Measurements from ENCODE around the gene VEGFB.
"Not testable (repeated sequence)": the region's sequence is repeated elsewhere in the genome, so short reads cannot be mapped to it uniquely, and the experiment has no call there.

Gene VEGFB

GRCh38 chr11:64232182-64232966, 2.0 kb upstream of the VEGFB start:
- no peak for DNase-seq

DNA sequence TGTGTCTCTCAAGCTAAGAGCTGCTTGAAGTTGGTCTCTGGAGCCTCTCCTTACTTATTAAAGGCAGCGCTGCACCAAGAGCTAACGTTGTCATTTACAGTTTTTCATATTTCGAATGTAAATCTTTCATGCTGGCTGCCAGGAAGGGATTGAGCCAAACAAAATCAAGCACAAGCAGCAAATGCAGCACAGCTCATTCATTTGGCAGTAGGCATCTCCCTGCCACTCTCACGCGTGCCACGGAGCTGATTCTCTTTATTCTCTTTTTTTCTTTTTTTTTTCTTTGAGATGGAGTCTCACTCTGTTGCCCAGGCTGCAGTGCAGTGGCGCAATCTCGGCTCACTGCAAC, 1.4 kb upstream of the VEGFB start:
- no peak for DNase-seq

DNA sequence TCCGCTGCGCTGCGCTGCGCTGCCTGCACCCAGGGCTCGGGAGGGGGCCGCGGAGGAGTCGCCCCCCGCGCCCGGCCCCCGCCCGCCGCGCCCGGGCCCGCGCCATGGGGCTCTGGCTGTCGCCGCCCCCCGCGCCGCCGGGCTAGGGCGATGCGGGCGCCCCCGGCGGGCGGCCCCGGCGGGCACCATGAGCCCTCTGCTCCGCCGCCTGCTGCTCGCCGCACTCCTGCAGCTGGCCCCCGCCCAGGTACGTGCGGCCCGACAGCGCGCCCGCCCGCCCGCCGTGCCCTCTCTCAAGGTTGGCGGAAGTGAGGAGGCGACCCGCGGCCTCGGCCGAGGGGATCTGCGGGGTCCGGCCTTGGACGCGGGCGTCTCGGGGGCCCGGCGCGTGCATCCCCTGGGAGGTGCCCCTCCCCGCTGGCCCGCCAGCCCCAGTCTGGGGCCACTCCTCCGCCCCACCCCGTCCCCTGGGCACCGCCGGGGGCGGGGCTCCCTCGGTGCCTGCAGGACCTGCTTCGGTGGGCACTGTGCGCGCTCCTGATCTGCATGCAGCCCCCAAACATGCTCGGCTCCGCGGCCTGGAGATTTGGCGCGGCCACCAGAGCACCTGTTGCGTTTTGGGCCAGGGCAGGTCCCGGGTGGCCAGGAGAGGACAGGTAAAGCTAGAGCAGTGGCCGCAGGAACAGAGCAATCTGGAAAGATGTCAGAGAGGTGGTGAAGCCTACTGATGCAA, 429 bp downstream of the VEGFB start:
- peak; percentile 37 for DNase-seq

DNA sequence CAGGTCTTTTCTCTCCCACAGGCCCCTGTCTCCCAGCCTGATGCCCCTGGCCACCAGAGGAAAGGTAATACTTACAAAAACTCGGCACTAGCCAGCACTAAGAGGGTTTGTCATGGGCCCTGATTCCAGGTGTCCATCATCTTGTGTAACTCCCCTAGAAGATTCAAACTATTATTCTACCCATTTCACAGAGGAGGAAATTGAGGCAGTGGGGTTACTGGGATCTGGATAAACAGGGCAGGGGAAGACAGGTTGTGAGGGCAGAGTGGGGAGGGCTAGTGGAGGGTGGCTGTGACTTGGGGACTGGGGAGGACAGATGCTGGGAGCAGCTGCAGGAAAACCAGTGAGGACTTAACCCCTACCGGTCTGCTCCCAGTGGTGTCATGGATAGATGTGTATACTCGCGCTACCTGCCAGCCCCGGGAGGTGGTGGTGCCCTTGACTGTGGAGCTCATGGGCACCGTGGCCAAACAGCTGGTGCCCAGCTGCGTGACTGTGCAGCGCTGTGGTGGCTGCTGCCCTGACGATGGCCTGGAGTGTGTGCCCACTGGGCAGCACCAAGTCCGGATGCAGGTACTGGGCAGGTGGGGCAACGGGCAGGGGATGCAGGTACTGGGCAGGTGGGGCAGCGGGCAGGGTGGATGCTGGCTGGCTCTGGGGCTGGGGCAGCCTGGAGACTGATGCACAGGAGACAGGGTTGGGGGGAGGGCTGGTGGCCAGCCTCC, 1.2 kb downstream of the VEGFB start:
- no peak for DNase-seq

GRCh38 chr11:64237484-64237951, 3.1 kb downstream of the VEGFB start:
- DNase-seq: peak; percentile 93

DNA sequence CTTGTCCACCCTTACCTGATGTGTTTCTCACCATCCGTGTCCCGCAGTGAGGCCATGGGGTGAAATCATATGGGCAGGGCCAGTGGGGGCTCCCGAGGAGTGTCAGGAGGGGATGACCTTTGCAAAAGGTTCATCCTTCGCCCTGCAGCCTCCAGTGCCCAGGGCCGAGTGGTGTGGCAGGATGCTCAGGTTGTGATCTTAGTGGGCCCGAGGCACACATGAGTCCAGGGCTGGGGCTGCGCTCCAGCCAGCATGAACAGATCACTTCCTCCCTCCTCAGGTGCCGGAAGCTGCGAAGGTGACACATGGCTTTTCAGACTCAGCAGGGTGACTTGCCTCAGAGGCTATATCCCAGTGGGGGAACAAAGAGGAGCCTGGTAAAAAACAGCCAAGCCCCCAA, 3.7 kb downstream of the VEGFB start:
- DNase-seq: no peak

DNA sequence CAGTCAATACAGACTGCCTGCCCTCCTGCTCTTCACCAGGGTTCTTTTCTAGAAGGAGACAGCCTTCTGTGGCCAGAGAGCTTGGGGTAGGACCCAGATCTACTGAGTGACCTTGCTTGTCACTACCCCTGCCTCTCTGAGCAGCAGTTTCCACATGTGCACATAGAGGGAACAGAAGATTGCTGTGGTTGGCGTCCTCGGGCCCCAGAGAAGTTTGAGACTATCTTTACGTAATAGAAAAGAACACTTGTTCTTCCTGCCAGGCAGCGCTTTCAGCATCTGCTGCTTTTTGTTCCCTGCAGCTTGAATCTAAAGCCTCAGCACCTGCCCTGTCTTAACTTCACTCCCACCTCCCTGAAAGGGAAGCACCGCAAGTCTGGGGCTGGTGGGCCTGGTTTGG, 4.6 kb downstream of the VEGFB start:
- DNase-seq: no peak

DNA sequence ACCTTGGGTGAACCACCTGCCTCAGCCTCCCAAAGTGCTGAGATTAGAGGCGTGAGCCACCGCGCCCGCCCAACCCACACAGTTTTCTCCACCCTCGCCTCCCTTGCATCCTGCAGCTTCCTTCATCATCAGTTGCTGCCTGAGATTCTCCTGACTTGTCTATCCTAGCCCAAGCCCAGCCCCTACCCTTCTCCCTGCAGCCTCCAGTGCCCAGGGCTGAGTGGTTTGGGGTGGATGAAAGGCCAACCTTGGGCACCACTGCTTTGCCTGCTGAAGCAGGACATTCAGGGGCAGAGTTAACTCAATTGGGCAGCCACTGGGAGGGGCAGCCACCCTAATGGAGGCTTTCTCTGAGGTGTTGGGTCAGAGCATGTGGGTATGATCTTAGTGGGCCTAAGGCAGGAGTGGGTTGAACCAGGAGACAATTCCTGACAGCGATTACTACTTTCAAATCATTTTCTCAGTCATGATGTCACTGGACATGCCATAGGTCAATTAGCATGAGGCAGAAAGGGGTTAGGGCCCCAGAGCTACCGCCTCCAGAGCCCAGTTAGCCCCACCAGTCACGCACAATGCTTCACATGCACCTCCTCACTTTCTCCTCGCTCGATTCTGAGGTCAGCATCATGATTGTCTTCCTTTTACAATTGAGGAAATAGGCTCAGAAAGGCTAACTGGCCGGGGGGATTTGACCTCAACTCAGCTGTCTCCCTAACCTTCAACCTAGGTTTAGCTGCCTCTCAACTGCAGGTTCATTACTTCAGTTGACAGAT, 5.5 kb downstream of the VEGFB start:
- DNase-seq: no peak

DNA sequence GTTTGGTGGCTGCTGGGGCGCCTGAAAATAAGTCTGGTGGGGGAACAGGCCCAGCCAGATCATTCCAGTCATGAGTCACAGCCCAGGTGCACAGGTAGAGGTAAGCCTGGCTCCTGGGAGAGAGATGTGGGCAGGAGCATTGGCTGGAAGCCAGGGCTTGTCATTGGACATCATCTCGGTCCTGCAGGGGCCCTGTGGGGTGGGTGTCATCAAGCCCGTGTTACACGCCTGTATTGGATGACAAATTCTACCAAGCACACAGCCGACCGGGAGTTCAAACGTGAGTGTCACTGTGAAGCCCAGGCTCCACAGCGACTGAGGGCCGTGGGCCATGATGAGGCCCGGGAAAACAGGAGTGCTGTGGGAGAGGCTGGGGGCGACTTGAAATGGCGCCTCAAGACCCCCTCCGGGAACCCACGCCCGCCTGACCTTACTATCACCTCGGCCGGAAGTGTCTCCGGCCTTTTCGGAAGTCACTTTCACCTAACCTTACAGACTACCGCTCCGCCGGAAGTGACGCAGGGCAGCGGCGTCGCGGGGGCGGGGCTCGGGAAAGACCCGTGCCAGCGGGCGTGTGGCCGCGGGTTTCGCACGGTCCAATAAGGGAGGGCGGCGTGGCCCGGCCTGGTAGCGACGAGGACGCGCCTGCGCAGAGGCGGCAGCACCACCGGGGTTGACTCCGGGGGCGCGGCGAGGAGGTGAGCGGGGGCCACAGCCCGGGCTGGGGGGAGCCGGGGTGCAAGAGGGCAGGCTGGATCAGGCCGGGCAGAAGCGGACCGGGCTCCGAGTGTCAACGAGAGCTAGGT, 6.3 kb downstream of the VEGFB start, which contains the start of gene FKBP2:
Gene FKBP2 (plus strand): TSS at position 661 of the 806 bp plus-strand sequence. CDS start 1,293 bp downstream, outside the sequence.
- peak; percentile 96 for DNase-seq

- peak; percentile 97 for DNase-seq
Measured at GRCh38 chr11:64241241-64241490, 6.8 kb downstream of the VEGFB start.

GRCh38 chr11:64241491-64242374, 7.3 kb downstream of the VEGFB start:
- no peak for DNase-seq

- no peak for DNase-seq
Measured at GRCh38 chr11:64243236-64243854, 9.0 kb downstream of the VEGFB start.

DNA sequence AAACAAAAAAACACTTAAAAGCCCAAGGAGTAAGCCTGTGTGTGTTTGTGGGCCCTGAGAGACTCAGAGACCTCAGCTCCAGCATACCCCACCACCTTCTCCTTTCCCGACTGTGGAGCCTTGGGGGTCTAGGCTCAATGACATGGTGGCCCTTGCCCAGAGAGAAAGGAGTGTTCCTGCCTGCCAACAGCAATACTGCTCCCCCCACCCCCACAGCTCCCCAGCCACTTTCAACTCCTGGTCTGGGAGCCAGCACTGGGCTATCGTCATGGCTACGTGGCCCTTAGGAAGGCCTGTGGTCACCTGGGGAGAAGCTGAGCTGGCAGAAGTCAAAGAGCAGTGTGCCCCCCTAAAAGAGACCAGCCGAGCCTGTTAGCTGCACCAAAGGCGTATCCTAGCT, 9.7 kb downstream of the VEGFB start:
- no peak for DNase-seq

DNA sequence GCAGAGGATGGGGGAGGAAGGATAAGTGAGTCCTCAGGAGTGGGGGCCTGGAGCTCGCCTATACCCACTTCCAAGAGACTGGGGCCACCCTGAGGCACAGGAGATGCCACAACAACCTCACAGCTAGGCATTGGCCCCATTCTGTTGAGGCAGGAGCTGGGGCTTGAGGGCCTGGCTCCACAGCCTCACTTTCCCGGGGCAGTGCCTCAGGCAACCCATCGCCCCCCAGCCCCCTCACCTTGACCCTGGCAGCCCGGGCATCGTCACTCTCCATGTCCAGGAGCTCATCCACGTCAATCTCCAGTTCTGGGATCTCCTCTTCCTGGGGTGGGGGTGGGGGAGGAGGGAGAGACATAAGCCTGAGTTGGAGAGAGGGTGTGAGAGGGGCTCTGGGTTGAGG, 10.6 kb downstream of the VEGFB start:
- no peak for DNase-seq

DNA sequence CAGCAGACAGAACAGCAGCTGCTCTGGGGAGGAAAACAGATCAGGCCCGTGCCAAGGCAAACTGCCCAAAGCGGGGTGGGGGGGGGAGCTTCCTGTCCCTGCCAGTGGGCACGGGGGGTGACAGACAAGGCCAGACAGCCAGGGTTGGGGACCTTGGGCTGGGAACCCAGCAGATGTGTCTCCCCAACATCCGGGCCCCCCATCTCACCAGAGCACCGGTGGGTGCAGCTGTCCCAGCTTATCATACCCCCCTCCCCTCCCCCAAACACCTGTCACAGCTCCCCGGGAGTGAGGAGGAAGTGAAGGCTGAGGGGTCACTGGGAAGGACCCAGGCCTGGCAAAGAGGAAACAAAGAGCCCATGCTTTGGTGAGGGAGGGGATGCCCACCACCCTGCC, 11.0 kb downstream of the VEGFB start:
- no peak for DNase-seq

DNA sequence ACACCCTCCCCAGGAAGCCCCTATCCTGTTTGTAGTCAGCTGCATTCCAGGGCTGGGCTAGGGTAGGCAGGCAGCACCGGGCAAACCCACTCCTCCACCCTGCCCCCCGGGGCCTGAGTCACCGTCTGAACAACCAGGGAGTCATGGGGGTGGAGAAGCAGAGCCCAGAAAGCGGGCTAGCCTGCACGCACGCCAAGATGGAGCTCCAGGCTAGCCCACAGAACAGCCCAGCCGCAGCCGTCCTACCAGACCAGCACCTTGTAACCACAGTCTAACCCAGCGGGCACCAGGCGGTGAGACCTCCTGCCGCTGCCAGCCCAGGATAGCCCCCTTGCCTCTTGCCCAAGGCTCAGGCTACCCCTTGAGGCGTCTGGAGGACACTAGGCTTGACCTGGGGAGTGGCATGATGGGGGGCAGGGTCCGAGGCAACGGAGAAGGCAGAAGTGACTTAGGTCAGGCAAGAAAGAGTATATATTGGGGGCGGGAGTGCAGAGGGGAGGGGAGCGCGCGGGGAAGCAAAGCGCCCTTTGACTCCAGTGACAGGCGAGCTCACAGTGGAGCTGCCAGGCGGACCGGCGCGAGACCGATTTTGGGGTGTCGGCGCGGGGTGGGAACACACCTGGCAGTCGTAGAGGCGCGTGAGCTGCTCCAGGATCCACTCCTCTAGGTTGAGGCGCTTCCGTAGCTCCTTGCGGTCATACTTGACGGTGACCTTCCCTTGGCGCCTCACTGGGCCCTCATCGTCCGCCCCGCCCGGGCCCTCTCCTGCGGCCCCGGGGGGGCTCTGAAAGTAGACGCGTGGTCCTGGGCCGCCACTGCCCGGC, 11.6 kb downstream of the VEGFB start:
- DNase-seq: no peak

DNA sequence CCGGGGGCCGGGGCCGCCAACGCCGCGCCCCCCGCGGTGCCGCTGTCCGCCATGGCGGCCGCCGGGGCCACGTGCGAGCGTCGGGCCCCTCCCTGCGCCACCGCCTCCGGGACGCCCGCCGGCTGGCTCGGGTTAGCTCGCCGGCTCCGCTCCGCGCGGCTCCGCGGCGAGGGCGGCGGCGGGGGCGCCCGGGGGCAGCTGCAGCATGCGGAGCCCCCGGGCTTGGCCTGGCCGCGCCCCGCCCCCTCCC, 12.2 kb downstream of the VEGFB start:
- not testable (repeated sequence) for DNase-seq

- DNase-seq: peak; percentile 65
Measured at GRCh38 chr11:64246871-64247728, 12.7 kb downstream of the VEGFB start, which contains the start of gene PPP1R14B. Gene PPP1R14B (minus strand): TSS chr11:64246943. CDS start chr11:64246673, 270 bp downstream.
